Progenitor cell of endocrine pancreas (in vitro differentiated cells): Measurements from ENCODE around the gene GRIP1. TPM values are rescaled to one million over a fixed set of nuclear protein-coding genes. Genes with fewer than 3 reads are reported as not detected.
"Not testable (repeated sequence)": the region's sequence is repeated elsewhere in the genome, so short reads cannot be mapped to it uniquely, and the experiment has no call there.

Source experiments
- DNase-seq: peaks from one replicate; pipeline ENCODE4 v3.0.0; 2021; ENCODE audit warnings: low spot score; ENCODE audit not compliant: unreplicated experiment
- H3K27ac Mint-ChIP-seq: 2 replicates; pipeline ENCODE4 v1.8.0; 2021; ENCODE audit warnings: mild to moderate bottlenecking, moderate library complexity, mixed read lengths
- H3K27me3 Mint-ChIP-seq: 2 replicates; pipeline ENCODE4 v1.8.0; 2021; ENCODE audit warnings: mixed read lengths
- H3K36me3 Mint-ChIP-seq: 2 replicates; pipeline ENCODE4 v1.8.0; 2022; ENCODE audit warnings: mixed read lengths; ENCODE audit not compliant: insufficient read depth
- H3K4me1 Mint-ChIP-seq: 2 replicates; pipeline ENCODE4 v1.8.0; 2021; ENCODE audit warnings: low read depth, mixed read lengths
- H3K4me3 Mint-ChIP-seq: 2 replicates; pipeline ENCODE4 v1.8.0; 2021; ENCODE audit warnings: low read depth, mild to moderate bottlenecking, moderate library complexity, mixed read lengths
- H3K9me3 Mint-ChIP-seq: 2 replicates; pipeline ENCODE4 v1.8.0; 2021; ENCODE audit warnings: low read depth, mixed read lengths
- total RNA-seq: library from RNA; stranded (reverse); gene quantifications from 2 replicates; pipeline ENCODE4 v1.2.1, GENCODE V29; 2021
- TF ChIP-seq, protein P1 (sequence below): fragments of 200-600 bp; sonication (generic); IDR thresholded peaks from one replicate; pipeline ENCODE4 v1.5.0; 2021; ENCODE audit warnings: antibody characterized with exemption, mild to moderate bottlenecking; ENCODE audit not compliant: unreplicated experiment

Gene GRIP1
- total RNA-seq, 1 donor from 2014 or later = 41.3 TPM

DNA sequence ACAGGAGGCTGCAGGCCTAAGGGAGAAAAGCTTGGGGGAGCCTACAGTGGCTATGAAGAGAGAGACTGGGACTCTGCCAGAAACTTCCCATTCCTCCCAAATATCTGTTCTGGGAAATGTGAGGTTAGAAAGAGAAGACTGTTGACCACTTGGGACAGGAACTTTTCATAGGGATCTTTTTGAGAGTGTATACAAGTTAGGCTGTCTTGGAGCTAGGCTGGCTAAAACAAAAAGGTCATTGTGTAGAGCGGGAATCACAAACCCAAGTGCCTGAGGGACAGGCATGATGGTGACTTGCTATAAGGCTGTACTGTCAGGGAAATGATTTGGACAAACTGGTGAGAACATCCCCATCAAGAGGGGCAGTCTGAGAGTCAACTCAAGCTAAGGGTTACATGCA lies 175.1 kb downstream of the GRIP1 start:
- no peak for DNase-seq
- no peaks in the 10 kb centered on the region for H3K36me3 Mint-ChIP-seq
- no peaks in the 10 kb centered on the region for H3K9me3 Mint-ChIP-seq
- no peaks in the 10 kb centered on the region for H3K27me3 Mint-ChIP-seq
- H3K4me1 Mint-ChIP-seq = peaks cover 10% of the 10 kb centered on the region
- H3K27ac Mint-ChIP-seq = no peak overlapping the region
- no peak overlapping the region for H3K4me3 Mint-ChIP-seq
- TF ChIP-seq, protein P1, sequence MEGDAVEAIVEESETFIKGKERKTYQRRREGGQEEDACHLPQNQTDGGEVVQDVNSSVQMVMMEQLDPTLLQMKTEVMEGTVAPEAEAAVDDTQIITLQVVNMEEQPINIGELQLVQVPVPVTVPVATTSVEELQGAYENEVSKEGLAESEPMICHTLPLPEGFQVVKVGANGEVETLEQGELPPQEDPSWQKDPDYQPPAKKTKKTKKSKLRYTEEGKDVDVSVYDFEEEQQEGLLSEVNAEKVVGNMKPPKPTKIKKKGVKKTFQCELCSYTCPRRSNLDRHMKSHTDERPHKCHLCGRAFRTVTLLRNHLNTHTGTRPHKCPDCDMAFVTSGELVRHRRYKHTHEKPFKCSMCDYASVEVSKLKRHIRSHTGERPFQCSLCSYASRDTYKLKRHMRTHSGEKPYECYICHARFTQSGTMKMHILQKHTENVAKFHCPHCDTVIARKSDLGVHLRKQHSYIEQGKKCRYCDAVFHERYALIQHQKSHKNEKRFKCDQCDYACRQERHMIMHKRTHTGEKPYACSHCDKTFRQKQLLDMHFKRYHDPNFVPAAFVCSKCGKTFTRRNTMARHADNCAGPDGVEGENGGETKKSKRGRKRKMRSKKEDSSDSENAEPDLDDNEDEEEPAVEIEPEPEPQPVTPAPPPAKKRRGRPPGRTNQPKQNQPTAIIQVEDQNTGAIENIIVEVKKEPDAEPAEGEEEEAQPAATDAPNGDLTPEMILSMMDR = no peak

DNA sequence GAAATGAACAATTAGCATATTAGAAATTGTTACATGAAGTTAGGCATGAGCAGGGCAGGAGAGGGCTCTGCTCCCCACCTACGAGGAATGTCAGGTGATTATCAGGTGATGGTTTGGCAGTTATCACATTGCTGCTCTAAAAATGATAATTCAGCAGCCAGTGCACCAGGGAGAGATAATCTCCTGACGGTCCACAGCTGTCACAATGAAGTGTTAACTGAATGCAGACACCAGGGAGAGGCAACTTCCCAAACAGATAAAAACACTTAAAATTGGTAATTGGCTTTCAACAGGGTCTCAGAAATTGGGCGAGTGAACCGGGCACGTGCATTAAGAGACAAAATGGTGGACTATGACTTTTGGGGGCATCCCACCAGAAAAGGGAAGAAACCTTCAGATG lies 176.0 kb downstream of the GRIP1 start:
- Mint-ChIP-seq H3K36me3 (no peaks in the 10 kb centered on the region), H3K27me3 (no peaks in the 10 kb centered on the region), H3K4me3 (no peak overlapping the region), H3K4me1 (peaks cover 10% of the 10 kb centered on the region), H3K9me3 (no peaks in the 10 kb centered on the region), H3K27ac (no peak overlapping the region)
- DNase-seq = no peak
- TF ChIP-seq, protein P1 = no peak

DNA sequence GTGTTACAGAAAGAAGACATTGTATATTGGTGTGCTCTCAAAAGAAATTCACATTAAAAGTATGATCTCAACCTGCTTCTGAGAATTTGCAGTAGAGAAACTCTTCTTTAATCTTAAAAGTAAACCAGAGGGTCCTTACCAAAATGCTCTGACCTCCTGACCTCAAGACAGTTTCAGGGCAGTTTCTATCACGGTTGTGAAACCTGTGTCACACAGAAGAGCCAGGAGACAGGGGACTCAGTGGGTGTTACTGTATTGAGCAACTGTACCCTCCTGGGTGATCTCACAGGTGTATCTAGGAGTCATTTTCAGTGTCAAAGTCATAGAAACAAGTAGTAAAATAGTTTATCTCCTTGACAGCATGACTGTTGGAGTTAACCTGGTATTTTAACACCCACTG lies 178.0 kb downstream of the GRIP1 start:
- no peak overlapping the region for H3K27ac Mint-ChIP-seq
- peaks cover 4% of the 10 kb centered on the region for H3K27me3 Mint-ChIP-seq
- DNase-seq = no peak
- no peaks in the 10 kb centered on the region for H3K9me3 Mint-ChIP-seq
- peaks cover 10% of the 10 kb centered on the region for H3K4me1 Mint-ChIP-seq
- H3K36me3 Mint-ChIP-seq = no peaks in the 10 kb centered on the region
- TF ChIP-seq, protein P1 = no peak
- no peak overlapping the region for H3K4me3 Mint-ChIP-seq

DNA sequence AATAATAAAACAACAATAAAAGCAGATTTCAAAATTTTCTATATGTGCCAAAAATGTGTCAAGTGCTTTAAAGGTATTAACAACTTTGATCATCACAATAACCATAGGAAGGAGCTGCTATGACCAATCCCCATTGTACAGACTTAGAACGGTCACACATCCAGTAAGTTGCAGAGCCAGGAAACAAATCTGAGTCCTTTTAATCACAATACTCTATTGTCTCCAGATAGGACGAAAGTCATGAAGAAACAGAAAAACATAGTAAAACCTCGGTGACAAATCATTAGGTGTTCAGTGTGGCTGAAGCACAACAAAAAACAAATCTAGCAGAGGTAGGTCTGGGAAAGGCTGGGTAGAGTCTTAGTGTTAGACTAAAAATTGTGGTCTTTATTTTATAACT lies 178.8 kb downstream of the GRIP1 start:
- Mint-ChIP-seq H3K36me3 (no peaks in the 10 kb centered on the region), H3K27ac (no peak overlapping the region), H3K4me3 (no peak overlapping the region), H3K9me3 (no peaks in the 10 kb centered on the region), H3K27me3 (peaks cover 4% of the 10 kb centered on the region), H3K4me1 (peaks cover 10% of the 10 kb centered on the region)
- no peak for DNase-seq
- TF ChIP-seq, protein P1 = no peak

DNA sequence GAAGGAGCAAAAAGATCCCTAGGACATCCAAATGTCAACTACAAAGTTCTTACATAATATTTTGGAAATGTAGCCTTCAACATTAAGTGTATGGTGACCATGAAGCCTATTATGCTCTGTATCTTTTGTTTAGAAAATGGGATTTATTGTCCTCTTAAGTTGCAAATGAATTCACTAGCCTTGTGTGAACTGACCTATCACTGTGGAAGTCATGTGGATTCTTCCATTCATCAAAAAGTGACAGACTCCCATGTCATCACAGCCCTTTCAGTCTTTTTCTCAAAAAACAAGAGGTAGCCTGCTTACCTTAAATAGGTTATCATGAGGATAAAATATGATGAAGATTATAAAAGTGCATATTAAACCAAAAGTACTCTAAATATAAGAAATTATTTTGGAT lies 179.9 kb downstream of the GRIP1 start:
- Mint-ChIP-seq H3K4me1 (peaks cover 10% of the 10 kb centered on the region), H3K36me3 (no peaks in the 10 kb centered on the region), H3K27me3 (peaks cover 4% of the 10 kb centered on the region), H3K4me3 (no peak overlapping the region), H3K27ac (no peak overlapping the region), H3K9me3 (no peaks in the 10 kb centered on the region)
- TF ChIP-seq, protein P1 = no peak
- DNase-seq = no peak

DNA sequence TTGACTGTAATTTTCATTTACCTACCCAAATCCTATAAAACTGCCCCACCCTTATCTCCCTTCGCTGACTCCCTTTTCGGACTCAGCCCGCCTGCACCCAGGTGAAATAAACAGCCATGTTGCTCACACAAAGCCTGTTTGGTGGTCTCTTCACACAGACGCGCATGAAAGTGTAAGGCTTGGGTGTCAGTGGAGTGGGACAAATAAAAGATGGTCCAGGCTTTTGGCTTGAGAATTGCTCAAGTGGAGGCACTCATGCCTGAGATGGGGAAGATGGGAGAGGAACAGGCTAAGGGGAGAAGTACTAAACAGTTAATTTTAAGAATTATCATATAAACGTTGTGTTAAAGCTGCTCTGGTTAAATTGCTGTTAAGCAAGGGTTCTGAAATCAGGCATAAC lies 180.8 kb downstream of the GRIP1 start:
- H3K4me3 Mint-ChIP-seq, H3K27ac Mint-ChIP-seq, DNase-seq, H3K9me3 Mint-ChIP-seq, H3K27me3 Mint-ChIP-seq, H3K36me3 Mint-ChIP-seq: not testable (repeated sequence)
- H3K4me1 Mint-ChIP-seq = peaks cover 12% of the 10 kb centered on the region
